CD4-positive, CD25-positive, alpha-beta regulatory T cell (primary cell): ENCODE measurements around the gene KCNMB3. TPM values are rescaled to one million over a fixed set of nuclear protein-coding genes. Genes with fewer than 3 reads are reported as not detected.

ENCODE experiments used
- polyA plus RNA-seq, 4 donors: library from polyadenylated mRNA; unstranded; fragments of 300-500 nt; fragmentation: Illumina TruSeq; gene quantifications; one replicate each; pipeline ENCODE4 v1.2.3, GENCODE V29; 2021
- total RNA-seq: library from RNA; stranded (reverse); gene quantifications from one replicate; pipeline ENCODE4 v1.2.3, GENCODE V29; 2022

The KCNMB3 gene
- total and polyA plus RNA-seq, 5 donors from 2014 or later = 0.22 to 1.0 (median 0.88) TPM

Other genes starting within 250 kb of the KCNMB3 start
- 18.1 TPM for gene ZMAT3, start 179.3 kb downstream of the KCNMB3 start, total RNA-seq
- gene ZMAT3, start 179.3 kb downstream of the KCNMB3 start, polyA plus RNA-seq = 10 to 100 TPM; 10.1 to 17.6 (median 14.2) TPM
- 38.0 TPM for gene PIK3CA, start 102.8 kb downstream of the KCNMB3 start, total RNA-seq
- 10 to 100 TPM; 15.8 to 21.8 (median 18.3) TPM for gene PIK3CA, start 102.8 kb downstream of the KCNMB3 start, polyA plus RNA-seq
- gene ZNF639, start 71.9 kb upstream of the KCNMB3 start, total RNA-seq = 58.8 TPM
- 10 to 100 TPM; 41.9 to 55.0 (median 49.9) TPM for gene ZNF639, start 71.9 kb upstream of the KCNMB3 start, polyA plus RNA-seq
- gene MFN1, start 96.6 kb upstream of the KCNMB3 start, total RNA-seq = 45.6 TPM
- 10 to 100 TPM; 10.5 to 14.2 (median 10.7) TPM for gene MFN1, start 96.6 kb upstream of the KCNMB3 start, polyA plus RNA-seq
- 2.1 TPM for gene GNB4, start 200.4 kb upstream of the KCNMB3 start, total RNA-seq
- gene GNB4, start 200.4 kb upstream of the KCNMB3 start, polyA plus RNA-seq = under 1 TPM; 0.10 to 0.89 (median 0.22) TPM